HEK293 (cell line): ENCODE results near the gene RAX2.

ENCODE experiments used
- CTCF ChIA-PET: fragments of 350-600 bp; formaldehyde crosslinking; extraction: SDS; loops from one replicate; lab custom pipeline; 2021; ENCODE audit warnings: antibody characterized with exemption; lab: Yijun Ruan, JAX
- POLR2A ChIA-PET: fragments of 300-600 bp; formaldehyde crosslinking; extraction: SDS; loops from one replicate; lab custom pipeline; 2020; ENCODE audit warnings: antibody characterized with exemption, inconsistent platforms; lab: Yijun Ruan, JAX
- H3K27ac ChIP-seq: fragments of 200-500 bp; sonication (Bioruptor generic); 2 replicates; pipeline ENCODE4 v1.5.1; 2014; ENCODE audit warnings: low read depth, low read length, control low read depth, inconsistent platforms; ENCODE audit errors: extremely low read depth
- H3K36me3 ChIP-seq, 2 experiments: fragments of 200-500 bp in 1 of 2; sonication (Bioruptor generic) in 1 of 2; 1 replicate in 1 of 2; 2 replicates in 1 of 2; pipeline ENCODE4 v1.5.1; 2014 to 2017; ENCODE audit warnings: inconsistent platforms in 2 of 2, low read length in 2 of 2; ENCODE audit not compliant: control insufficient read depth in 2 of 2, insufficient read depth in 1 of 2
- H3K4me1 ChIP-seq: fragments of 200-500 bp; sonication (Bioruptor generic); 2 replicates; pipeline ENCODE4 v1.5.1; 2014; ENCODE audit warnings: mild to moderate bottlenecking, low read length, inconsistent platforms; ENCODE audit not compliant: control insufficient read depth, insufficient read depth
- H3K4me3 ChIP-seq: 2 replicates; pipeline ENCODE4 v1.5.1; 2011; ENCODE audit warnings: low read depth, mild to moderate bottlenecking, control low read depth, low read length, moderate library complexity
- H3K9me3 ChIP-seq: fragments of 200-500 bp; sonication (Bioruptor generic); 2 replicates; pipeline ENCODE4 v1.5.1; 2014; ENCODE audit warnings: low read depth, low read length, inconsistent platforms; ENCODE audit not compliant: control insufficient read depth, insufficient read depth
- EGR2 ChIP-seq: fragments of 450-650 bp; formaldehyde crosslinking; IDR thresholded peaks from 2 replicates; pipeline ENCODE4 v1.5.1; 2016; ENCODE audit warnings: low read depth, missing biosample characterization, missing genetic modification characterization
- GLI2 ChIP-seq: fragments of 450-650 bp; formaldehyde crosslinking; IDR thresholded peaks from 2 replicates; pipeline ENCODE4; 2017; ENCODE audit warnings: missing biosample characterization, missing genetic modification characterization, low read depth, borderline replicate concordance
- IKZF3 ChIP-seq: fragments of 450-650 bp; IDR thresholded peaks from 2 replicates; pipeline ENCODE4 v1.5.0; 2018; ENCODE audit warnings: missing biosample characterization, mild to moderate bottlenecking, missing genetic modification characterization, moderate library complexity
- KLF17 ChIP-seq: fragments of 450-650 bp; formaldehyde crosslinking; IDR thresholded peaks from 2 replicates; pipeline ENCODE4 v1.5.1; 2016; ENCODE audit warnings: missing biosample characterization, missing genetic modification characterization
- KLF7 ChIP-seq: fragments of 450-650 bp; formaldehyde crosslinking; IDR thresholded peaks from 2 replicates; pipeline ENCODE4 v1.5.1; 2016; ENCODE audit warnings: missing biosample characterization, missing genetic modification characterization, borderline replicate concordance
- SP2 ChIP-seq: fragments of 450-650 bp; formaldehyde crosslinking; IDR thresholded peaks from 2 replicates; pipeline ENCODE4 v1.5.1; 2016; ENCODE audit warnings: missing biosample characterization, missing genetic modification characterization
- ZBTB6 ChIP-seq: fragments of 450-650 bp; formaldehyde crosslinking; IDR thresholded peaks from 2 replicates; pipeline ENCODE4 v1.5.1; 2017; ENCODE audit warnings: missing biosample characterization, missing genetic modification characterization
- ZBTB7A ChIP-seq: fragments of 450-650 bp; formaldehyde crosslinking; IDR thresholded peaks from 2 replicates; pipeline ENCODE4 v1.5.1; 2016; ENCODE audit warnings: low read depth, missing biosample characterization, missing genetic modification characterization
- ZBTB8A ChIP-seq: fragments of 450-650 bp; formaldehyde crosslinking; IDR thresholded peaks from 2 replicates; pipeline ENCODE4 v1.5.1; 2016; ENCODE audit warnings: missing biosample characterization, missing genetic modification characterization
- ZFHX2 ChIP-seq: fragments of 450-650 bp; formaldehyde crosslinking; conservative IDR thresholded peaks from 2 replicates; pipeline ENCODE4 v1.5.1; 2016; ENCODE audit warnings: missing biosample characterization, missing genetic modification characterization
- ZIC2 ChIP-seq: fragments of 450-650 bp; formaldehyde crosslinking; IDR thresholded peaks from 2 replicates; pipeline ENCODE4 v1.5.1; 2016; ENCODE audit warnings: missing biosample characterization, missing genetic modification characterization
- ZNF148 ChIP-seq: fragments of 450-650 bp; formaldehyde crosslinking; IDR thresholded peaks from 2 replicates; pipeline ENCODE4 v1.5.0; 2017; ENCODE audit warnings: missing biosample characterization, missing genetic modification characterization, borderline replicate concordance
- ZNF16 ChIP-seq: fragments of 450-650 bp; formaldehyde crosslinking; IDR thresholded peaks from 2 replicates; pipeline ENCODE4 v1.5.1; 2016; ENCODE audit warnings: low read depth, missing biosample characterization, missing genetic modification characterization
- ZNF302 ChIP-seq: fragments of 450-650 bp; formaldehyde crosslinking; IDR thresholded peaks from 2 replicates; pipeline ENCODE4 v1.5.1; 2016; ENCODE audit warnings: missing biosample characterization, missing genetic modification characterization, low read depth
- ZNF548 ChIP-seq: fragments of 450-650 bp; formaldehyde crosslinking; IDR thresholded peaks from 2 replicates; pipeline ENCODE4 v1.5.1; 2016; ENCODE audit warnings: missing biosample characterization, missing genetic modification characterization
- ZNF624 ChIP-seq: fragments of 450-650 bp; formaldehyde crosslinking; IDR thresholded peaks from 2 replicates; pipeline ENCODE4 v1.5.1; 2017; ENCODE audit warnings: missing biosample characterization, missing genetic modification characterization
- ZNF670 ChIP-seq: fragments of 450-650 bp; formaldehyde crosslinking; IDR thresholded peaks from 2 replicates; pipeline ENCODE4 v1.5.1; 2016; ENCODE audit warnings: missing biosample characterization, missing genetic modification characterization, low read depth
- ZSCAN30 ChIP-seq: fragments of 450-650 bp; IDR thresholded peaks from 2 replicates; pipeline ENCODE4 v1.5.1; 2018; ENCODE audit warnings: missing biosample characterization, mild to moderate bottlenecking, missing genetic modification characterization, moderate library complexity
- TF ChIP-seq, protein P1 (sequence below): fragments of 450-650 bp; formaldehyde crosslinking; IDR thresholded peaks from 2 replicates; pipeline ENCODE4 v1.5.1; 2016; ENCODE audit warnings: missing biosample characterization, missing genetic modification characterization
- TF ChIP-seq, protein P2 (sequence below): fragments of 450-650 bp; formaldehyde crosslinking; IDR thresholded peaks from 2 replicates; pipeline ENCODE4 v1.5.1; 2016; ENCODE audit warnings: missing biosample characterization, missing genetic modification characterization
- TF ChIP-seq, protein P3 (sequence below): fragments of 450-650 bp; formaldehyde crosslinking; IDR thresholded peaks from 2 replicates; pipeline ENCODE4 v1.5.1; 2016; ENCODE audit warnings: missing biosample characterization, missing genetic modification characterization

RAX2 gene

DNA sequence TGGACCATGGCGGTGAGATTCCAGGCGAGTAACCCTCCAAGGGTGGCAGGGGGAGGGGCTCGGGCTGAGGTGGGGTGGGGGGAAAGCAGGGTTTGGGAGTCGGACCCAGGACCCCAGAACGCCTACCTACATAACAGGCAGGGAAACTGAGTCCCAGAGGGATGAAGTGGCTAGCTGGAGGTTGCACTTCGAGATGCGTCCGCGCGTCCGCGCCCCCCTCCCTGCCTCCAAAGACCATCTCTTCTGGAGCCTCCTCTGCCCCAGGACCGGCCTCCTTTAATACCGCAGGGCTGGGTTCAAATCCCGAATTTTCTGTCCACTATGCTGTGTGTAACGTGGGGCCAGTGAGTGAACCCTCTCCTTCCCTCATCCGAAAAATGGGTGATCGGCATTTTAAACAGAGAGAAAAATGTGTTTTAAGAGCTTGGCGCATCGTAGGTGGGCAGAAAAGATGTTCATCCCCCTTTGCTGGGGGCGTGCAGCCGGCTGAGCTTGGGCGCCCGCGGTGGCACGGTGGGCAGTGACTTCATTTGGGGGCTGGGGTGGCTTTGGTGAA lies 50.1 kb downstream of the RAX2 start:
- ChIA-PET CTCF (no interaction called here), POLR2A (no interaction called here)
- no peaks in the 10 kb centered on the region for H3K9me3 ChIP-seq
- TF ChIP-seq EGR2 (tag by site-specific recombination) (peak; percentile 49), ZBTB6 (tag by site-specific recombination) (no peak), ZFHX2 (tag by site-specific recombination) (peak; percentile 64)
- no peaks in the 10 kb centered on the region for H3K36me3 ChIP-seq
- no peaks in the 10 kb centered on the region for H3K4me1 ChIP-seq
- no peak overlapping the region for H3K27ac ChIP-seq
- H3K4me3 ChIP-seq, result no peak overlapping the region; the same call in 1 of the 2 replicates

DNA sequence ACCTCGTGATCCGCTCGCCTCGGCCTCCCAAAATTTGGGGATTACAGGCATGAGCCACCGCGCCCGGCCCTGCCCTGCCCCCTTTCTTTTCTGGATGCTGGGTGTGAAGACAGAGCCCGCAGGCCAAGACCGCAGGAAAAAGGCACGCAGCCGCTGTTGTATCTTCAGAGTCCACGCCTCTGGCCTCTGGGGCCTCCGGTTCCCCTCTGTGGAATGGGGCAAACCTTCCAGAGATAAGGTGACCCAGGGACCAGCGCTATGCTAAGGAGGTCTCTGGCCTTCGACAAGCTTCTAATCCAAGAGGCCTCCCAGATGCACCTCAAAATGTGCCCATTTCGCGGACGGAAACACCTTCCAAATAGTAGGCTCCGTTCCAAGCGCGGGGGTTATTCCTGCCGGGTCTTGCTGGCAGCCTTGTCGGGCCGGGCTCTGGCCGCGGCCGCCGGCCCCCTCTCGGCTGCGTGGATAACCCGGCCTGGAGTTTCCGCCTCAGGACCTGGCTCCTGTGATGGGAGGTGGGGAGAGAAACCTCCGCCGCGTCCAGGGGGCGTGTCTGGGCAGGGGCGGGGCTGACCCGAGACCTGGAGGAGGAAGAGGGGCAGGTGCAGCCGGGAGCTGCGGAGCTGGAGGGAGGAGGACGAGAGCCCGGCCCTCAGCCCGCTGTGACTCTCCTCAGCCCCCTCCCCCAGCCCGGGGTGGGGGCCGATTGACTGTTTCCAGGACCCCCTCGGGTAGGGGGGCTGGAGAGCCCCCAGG lies 50.7 kb downstream of the RAX2 start:
- CTCF ChIA-PET, result interaction anchor here (0.5 to 1.4 kb wide), 3 partner anchors 10 to 351 kb away, joined by 3 read pairs; no protein-coding TSS in a partner anchor
- no peaks in the 10 kb centered on the region for H3K36me3 ChIP-seq
- H3K9me3 ChIP-seq, result no peaks in the 10 kb centered on the region
- POLR2A ChIA-PET, result no interaction called here
- no peak overlapping the region for H3K27ac ChIP-seq
- no peak overlapping the region; the same call in none of the 2 replicates for H3K4me3 ChIP-seq
- no peaks in the 10 kb centered on the region for H3K4me1 ChIP-seq
- TF ChIP-seq, protein P1, sequence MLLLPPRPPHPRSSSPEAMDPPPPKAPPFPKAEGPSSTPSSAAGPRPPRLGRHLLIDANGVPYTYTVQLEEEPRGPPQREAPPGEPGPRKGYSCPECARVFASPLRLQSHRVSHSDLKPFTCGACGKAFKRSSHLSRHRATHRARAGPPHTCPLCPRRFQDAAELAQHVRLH (tag by site-specific recombination), result peak; percentile 95
- TF ChIP-seq, protein P2, sequence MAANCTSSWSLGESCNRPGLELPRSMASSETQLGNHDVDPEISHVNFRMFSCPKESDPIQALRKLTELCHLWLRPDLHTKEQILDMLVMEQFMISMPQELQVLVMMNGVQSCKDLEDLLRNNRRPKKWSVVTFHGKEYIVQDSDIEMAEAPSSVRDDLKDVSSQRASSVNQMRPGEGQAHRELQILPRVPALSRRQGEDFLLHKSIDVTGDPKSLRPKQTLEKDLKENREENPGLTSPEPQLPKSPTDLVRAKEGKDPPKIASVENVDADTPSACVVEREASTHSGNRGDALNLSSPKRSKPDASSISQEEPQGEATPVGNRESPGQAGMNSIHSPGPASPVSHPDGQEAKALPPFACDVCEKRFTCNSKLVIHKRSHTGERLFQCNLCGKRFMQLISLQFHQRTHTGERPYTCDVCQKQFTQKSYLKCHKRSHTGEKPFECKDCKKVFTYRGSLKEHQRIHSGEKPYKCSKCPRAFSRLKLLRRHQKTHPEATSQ (tag by site-specific recombination), result no peak; the same call in none of the 2 replicates
- TF ChIP-seq ZNF670 (tag by site-specific recombination), result no peak
- TF ChIP-seq KLF7 (tag by site-specific recombination), result peak; percentile 80
- TF ChIP-seq ZNF148 (tag by site-specific recombination), result peak; percentile 83; the same call in 1 of the 2 replicates
- 0 out of 2 replicates have a peak, but pooled peaks have one; percentile 34 for TF ChIP-seq IKZF3 (tag by site-specific recombination)
- TF ChIP-seq, protein P3, sequence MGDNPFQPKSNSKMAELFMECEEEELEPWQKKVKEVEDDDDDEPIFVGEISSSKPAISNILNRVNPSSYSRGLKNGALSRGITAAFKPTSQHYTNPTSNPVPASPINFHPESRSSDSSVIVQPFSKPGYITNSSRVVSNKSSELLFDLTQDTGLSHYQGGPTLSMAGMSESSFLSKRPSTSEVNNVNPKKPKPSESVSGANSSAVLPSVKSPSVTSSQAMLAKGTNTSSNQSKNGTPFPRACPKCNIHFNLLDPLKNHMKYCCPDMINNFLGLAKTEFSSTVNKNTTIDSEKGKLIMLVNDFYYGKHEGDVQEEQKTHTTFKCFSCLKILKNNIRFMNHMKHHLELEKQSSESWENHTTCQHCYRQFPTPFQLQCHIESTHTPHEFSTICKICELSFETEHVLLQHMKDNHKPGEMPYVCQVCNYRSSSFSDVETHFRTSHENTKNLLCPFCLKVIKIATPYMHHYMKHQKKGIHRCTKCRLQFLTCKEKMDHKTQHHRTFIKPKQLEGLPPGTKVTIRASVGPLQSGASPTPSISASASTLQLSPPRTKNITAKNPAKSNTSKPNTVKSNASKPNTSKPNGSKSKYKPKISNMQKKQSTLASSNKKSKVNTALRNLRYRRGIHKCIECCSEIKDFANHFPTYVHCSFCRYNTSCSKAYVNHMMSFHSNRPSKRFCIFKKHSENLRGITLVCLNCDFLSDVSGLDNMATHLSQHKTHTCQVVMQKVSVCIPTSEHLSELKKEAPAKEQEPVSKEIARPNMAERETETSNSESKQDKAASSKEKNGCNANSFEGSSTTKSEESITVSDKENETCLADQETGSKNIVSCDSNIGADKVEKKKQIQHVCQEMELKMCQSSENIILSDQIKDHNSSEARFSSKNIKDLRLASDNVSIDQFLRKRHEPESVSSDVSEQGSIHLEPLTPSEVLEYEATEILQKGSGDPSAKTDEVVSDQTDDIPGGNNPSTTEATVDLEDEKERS (tag by site-specific recombination), result peak; percentile 98
- TF ChIP-seq GLI2 (tag by site-specific recombination), result peak; percentile 61; the same call in 1 of the 2 replicates
- TF ChIP-seq ZNF548 (tag by site-specific recombination), result no peak
- TF ChIP-seq SP2 (tag by site-specific recombination), result peak; percentile 65
- TF ChIP-seq ZBTB8A (tag by site-specific recombination), result peak; percentile 57
- no peak for TF ChIP-seq ZNF302
- peak; percentile 94 for TF ChIP-seq ZSCAN30 (tag by site-specific recombination)
- TF ChIP-seq ZIC2 (tag by site-specific recombination), result peak; percentile 12; the same call in 1 of the 2 replicates
- TF ChIP-seq ZBTB7A (tag by site-specific recombination), result peak; percentile 31; the same call in 1 of the 2 replicates
- no peak for TF ChIP-seq ZNF16 (tag by site-specific recombination)
- TF ChIP-seq ZNF624 (tag by site-specific recombination), result no peak
- TF ChIP-seq KLF17, result peak; percentile 96
